ENCODE data around the gene SF3A2. TPM values are rescaled to one million over a fixed set of nuclear protein-coding genes. Genes with fewer than 3 reads are reported as not detected.
A peak's percentile ranks its signal among the peaks of the same experiment; 100 is the strongest.

The SF3A2 gene
- total and polyA plus RNA-seq, 2 experiments from 2014 or later = 67.7 to 128 TPM

- H3K27ac Mint-ChIP-seq = no peak overlapping the region
- no peaks in the 10 kb centered on the region for H3K9me2 ChIP-seq (ENCODE audit: insufficient read depth)
- H3K27ac ChIP-seq (ENCODE audit: low read depth) = no peak overlapping the region
- peaks cover 46% of the 10 kb centered on the region for H3K36me3 Mint-ChIP-seq (ENCODE audit: low read depth)
- peaks cover 11% of the 10 kb centered on the region for H3K27me3 Mint-ChIP-seq (ENCODE audit: insufficient read depth, low read depth, poor library complexity)
- H3K9me3 Mint-ChIP-seq = no peaks in the 10 kb centered on the region; the same call in 2 of the 3 replicates
- H3K4me3 ChIP-seq = no peak overlapping the region
- no peak overlapping the region for H2AFZ ChIP-seq
- 0 out of 2 replicates have a peak, but pooled peaks cover 3% of the 10 kb centered on the region for H4K20me1 ChIP-seq (replicated peaks; ENCODE audit: insufficient read depth)
- H3K4me3 Mint-ChIP-seq = no peak overlapping the region
- ATAC-seq (no peak), DNase-seq (ENCODE audit: low spot score) (no peak)
- H3K79me2 ChIP-seq (replicated peaks; ENCODE audit: insufficient read depth) = no peaks in the 10 kb centered on the region
- H3K4me1 Mint-ChIP-seq = no peaks in the 10 kb centered on the region
- TF ChIP-seq POLR2AphosphoS5 (IDR thresholded peaks at IDR 0.05; ENCODE audit: low read depth) = no peak
- no peak for TF ChIP-seq EZH2 (IDR thresholded peaks at IDR 0.05; ENCODE audit: low read depth, unreplicated experiment)
- no peak for TF ChIP-seq CTCF (conservative IDR thresholded peaks at IDR 0.05; ENCODE audit: low read depth in 2 of 2)
- no peak for TF ChIP-seq NANOG (IDR thresholded peaks at IDR 0.05; ENCODE audit: borderline replicate concordance)
- no peak for TF ChIP-seq CREB1 (CRISPR knock-in tag; IDR thresholded peaks at IDR 0.05; ENCODE audit: low read depth)
- no peak for TF ChIP-seq EZH2phosphoT487 (IDR thresholded peaks at IDR 0.05; ENCODE audit: unreplicated experiment)
- H3K36me3 ChIP-seq (ENCODE audit: insufficient read depth) = peaks cover 5% of the 10 kb centered on the region; the same call in 1 of the 2 replicates
- H3K27me3 ChIP-seq (ENCODE audit: insufficient read depth) = no peaks in the 10 kb centered on the region
- 0 out of 2 replicates have a peak, but pooled peaks cover 4% of the 10 kb centered on the region for H3F3A ChIP-seq (replicated peaks; ENCODE audit: low read depth)
- no peaks in the 10 kb centered on the region for H3K4me1 ChIP-seq (ENCODE audit: insufficient read depth)
- no peak overlapping the region for H3K4me2 ChIP-seq
These were observed 16.9 kb upstream of the SF3A2 start for GRCh38 chr19:2219726-2220125.

GRCh38 chr19:2221250-2221831, 15.3 kb upstream of the SF3A2 start:
- no peak overlapping the region for H2AFZ ChIP-seq
- H3K4me2 ChIP-seq = no peak overlapping the region
- H3K79me2 ChIP-seq (replicated peaks; ENCODE audit: insufficient read depth) = no peaks in the 10 kb centered on the region
- H3K4me3 ChIP-seq = no peak overlapping the region
- H3K9me2 ChIP-seq (ENCODE audit: insufficient read depth) = no peaks in the 10 kb centered on the region
- Mint-ChIP-seq H3K27me3 (ENCODE audit: insufficient read depth, low read depth, poor library complexity) (peaks cover 11% of the 10 kb centered on the region), H3K4me1 (no peaks in the 10 kb centered on the region), H3K27ac (no peak overlapping the region; the same call in 1 of the 2 replicates), H3K9me3 (no peaks in the 10 kb centered on the region), H3K4me3 (no peak overlapping the region), H3K36me3 (ENCODE audit: low read depth) (peaks cover 42% of the 10 kb centered on the region)
- peak; percentile 16; the same call in 2 of the 3 replicates for ATAC-seq
- no peak for DNase-seq (ENCODE audit: low spot score)
- H4K20me1 ChIP-seq (replicated peaks; ENCODE audit: insufficient read depth) = 0 out of 2 replicates have a peak, but pooled peaks cover 3% of the 10 kb centered on the region
- H3K36me3 ChIP-seq (ENCODE audit: insufficient read depth) = peaks cover 3% of the 10 kb centered on the region; the same call in 1 of the 2 replicates
- no peaks in the 10 kb centered on the region for H3K4me1 ChIP-seq (ENCODE audit: insufficient read depth)
- 0 out of 2 replicates have a peak overlapping the region, but pooled peaks have one; percentile 39 for H3K27ac ChIP-seq (ENCODE audit: low read depth)
- no peaks in the 10 kb centered on the region for H3K27me3 ChIP-seq (ENCODE audit: insufficient read depth)
- H3F3A ChIP-seq (replicated peaks; ENCODE audit: low read depth) = 0 out of 2 replicates have a peak, but pooled peaks cover 4% of the 10 kb centered on the region
- TF ChIP-seq EZH2 (IDR thresholded peaks at IDR 0.05; ENCODE audit: low read depth, unreplicated experiment) (no peak), CTCF (conservative IDR thresholded peaks at IDR 0.05; ENCODE audit: low read depth in 2 of 2) (no peak), STAT1 (IDR thresholded peaks at IDR 0.05; ENCODE audit: unreplicated experiment) (no peak), NANOG (IDR thresholded peaks at IDR 0.05; ENCODE audit: borderline replicate concordance) (no peak), JUNB (IDR thresholded peaks at IDR 0.05; ENCODE audit: unreplicated experiment) (no peak), POLR2AphosphoS5 (IDR thresholded peaks at IDR 0.05; ENCODE audit: low read depth) (no peak), ZNF114 (CRISPR knock-in tag; IDR thresholded peaks at IDR 0.05) (no peak), ZNF331 (CRISPR knock-in tag; IDR thresholded peaks at IDR 0.05; ENCODE audit: low read depth) (no peak), ZNF462 (CRISPR knock-in tag; IDR thresholded peaks at IDR 0.05) (no peak)

Measured in GM23338 (cell line).